ENCODE data around the gene DENND5B.

Gene DENND5B

GRCh38 chr12:31471823-31472222, 119.1 kb downstream of the DENND5B start (continued):
- TF ChIP-seq PRDM10 (tag by site-specific recombination; IDR thresholded peaks at IDR 0.05) (peak; percentile 84), ZNF280D (tag by site-specific recombination; IDR thresholded peaks at IDR 0.05) (no peak), TSHZ1 (tag by site-specific recombination; IDR thresholded peaks at IDR 0.05; ENCODE audit: borderline replicate concordance) (no peak), ZNF488 (tag by site-specific recombination; IDR thresholded peaks at IDR 0.05) (no peak), SALL2 (tag by site-specific recombination; IDR thresholded peaks at IDR 0.05; ENCODE audit: borderline replicate concordance) (no peak), PRDM2 (tag by site-specific recombination; IDR thresholded peaks at IDR 0.05; ENCODE audit: borderline replicate concordance) (no peak), WT1 (tag by site-specific recombination; IDR thresholded peaks at IDR 0.05) (peak; percentile 70), ZSCAN4 (tag by site-specific recombination; IDR thresholded peaks at IDR 0.05) (no peak), ZNF664 (tag by site-specific recombination; IDR thresholded peaks at IDR 0.05) (no peak), ZNF266 (tag by site-specific recombination; IDR thresholded peaks at IDR 0.05; ENCODE audit: low read depth) (no peak), ZBTB8A (tag by site-specific recombination; IDR thresholded peaks at IDR 0.05) (0 out of 2 replicates have a peak, but pooled peaks have one; percentile 12), KLF16 (tag by site-specific recombination; IDR thresholded peaks at IDR 0.05) (0 out of 2 replicates have a peak, but pooled peaks have one; percentile 16), FEZF1 (tag by site-specific recombination; IDR thresholded peaks at IDR 0.05) (peak; percentile 36; the same call in 1 of the 2 replicates), ZNF391 (tag by site-specific recombination; IDR thresholded peaks at IDR 0.05; ENCODE audit: borderline replicate concordance, low read depth) (no peak), ZXDB (tag by site-specific recombination; IDR thresholded peaks at IDR 0.05) (0 out of 2 replicates have a peak, but pooled peaks have one; percentile 39), ZNF398 (tag by site-specific recombination; IDR thresholded peaks at IDR 0.05) (no peak), ZNF843 (tag by site-specific recombination; IDR thresholded peaks at IDR 0.05) (peak; percentile 45; the same call in 1 of the 2 replicates), ZSCAN16 (tag by site-specific recombination; IDR thresholded peaks at IDR 0.05) (no peak)

Measured in HEK293 (cell line).